Transverse colon (tissue), 3 donors: Measurements from ENCODE around the gene C14orf180.

Source experiments
- EP300 ChIP-seq: sonication (generic); formaldehyde crosslinking; IDR thresholded peaks from one replicate; pipeline ENCODE4 v1.6.1; 2017; ENCODE audit warnings: antibody characterized with exemption, low read depth
- POLR2A ChIP-seq: fragments of 450-650 bp; IDR thresholded peaks from one replicate; pipeline ENCODE4 v1.6.1; 2016; ENCODE audit warnings: antibody characterized with exemption, mild to moderate bottlenecking, moderate library complexity
- TF ChIP-seq, protein P1 (sequence below), 5 experiments: fragments of 200-600 bp in 3 of 5; fragments of 450-650 bp in 2 of 5; sonication (generic) in 3 of 5; IDR thresholded peaks; 1 replicate in 2 of 5; 2 replicates in 3 of 5; pipeline ENCODE4 v1.5.1; 2016 to 2017; ENCODE audit warnings: antibody characterized with exemption in 5 of 5, inconsistent platforms in 3 of 5, mild to moderate bottlenecking in 2 of 5, moderate library complexity in 1 of 5

GRCh38 chr14:104595911-104596450, 16.4 kb downstream of the C14orf180 start:
- TF ChIP-seq, protein P1, sequence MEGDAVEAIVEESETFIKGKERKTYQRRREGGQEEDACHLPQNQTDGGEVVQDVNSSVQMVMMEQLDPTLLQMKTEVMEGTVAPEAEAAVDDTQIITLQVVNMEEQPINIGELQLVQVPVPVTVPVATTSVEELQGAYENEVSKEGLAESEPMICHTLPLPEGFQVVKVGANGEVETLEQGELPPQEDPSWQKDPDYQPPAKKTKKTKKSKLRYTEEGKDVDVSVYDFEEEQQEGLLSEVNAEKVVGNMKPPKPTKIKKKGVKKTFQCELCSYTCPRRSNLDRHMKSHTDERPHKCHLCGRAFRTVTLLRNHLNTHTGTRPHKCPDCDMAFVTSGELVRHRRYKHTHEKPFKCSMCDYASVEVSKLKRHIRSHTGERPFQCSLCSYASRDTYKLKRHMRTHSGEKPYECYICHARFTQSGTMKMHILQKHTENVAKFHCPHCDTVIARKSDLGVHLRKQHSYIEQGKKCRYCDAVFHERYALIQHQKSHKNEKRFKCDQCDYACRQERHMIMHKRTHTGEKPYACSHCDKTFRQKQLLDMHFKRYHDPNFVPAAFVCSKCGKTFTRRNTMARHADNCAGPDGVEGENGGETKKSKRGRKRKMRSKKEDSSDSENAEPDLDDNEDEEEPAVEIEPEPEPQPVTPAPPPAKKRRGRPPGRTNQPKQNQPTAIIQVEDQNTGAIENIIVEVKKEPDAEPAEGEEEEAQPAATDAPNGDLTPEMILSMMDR (IDR thresholded peaks at IDR 0.05), result no peak
- TF ChIP-seq POLR2A (no peak), EP300 (no peak)
